HepG2 (cell line): ENCODE measurements around the gene SOX8. TPM values are rescaled to one million over a fixed set of nuclear protein-coding genes. Genes with fewer than 3 reads are reported as not detected.

Experiments used
- IRF1 ChIP-seq: sonication (generic); formaldehyde crosslinking; IDR thresholded peaks from 2 replicates; pipeline ENCODE4 v1.4.0; 2020; ENCODE audit warnings: low read depth, mild to moderate bottlenecking, missing genetic modification reagents
- ZHX2 ChIP-seq, 2 experiments: sonication (generic) in 1 of 2; formaldehyde crosslinking in 1 of 2; IDR thresholded peaks; 2 replicates each; pipeline versions ENCODE4 v1.6.1 to v1.9.0; 2014 to 2022; ENCODE audit warnings: antibody characterized with exemption in 1 of 2, borderline replicate concordance in 1 of 2, inconsistent platforms in 1 of 2, low read depth in 1 of 2, missing genetic modification reagents in 1 of 2
- ZNF362 ChIP-seq: sonication (generic); formaldehyde crosslinking; IDR thresholded peaks from 2 replicates; pipeline ENCODE4 v1.4.0; 2020; ENCODE audit warnings: missing genetic modification reagents, mild to moderate bottlenecking, borderline replicate concordance
- polyA plus RNA-seq, 8 experiments: library from polyadenylated mRNA; depleted of rRNA in 3 of 8; stranded (reverse) in 7 of 8; unstranded in 1 of 8; fragments of >200 nt; fragmentation: Illumina TruSeq in 4 of 8; extraction: Trizol in 4 of 8; gene quantifications; 2 replicates each; pipeline versions ENCODE4 v1.2.1 to v1.2.3, GENCODE V29; 2011 to 2016; ENCODE audit warnings: low read depth in 4 of 8, missing spikeins in 1 of 8, mixed read lengths in 1 of 8; ENCODE audit not compliant: insufficient read depth in 1 of 8
- total RNA-seq, 5 experiments: library from RNA; depleted of rRNA; stranded (reverse); fragments of >200 nt; fragmentation: Illumina TruSeq; extraction: Trizol; gene quantifications; 2 replicates each; pipeline ENCODE4 v1.2.3, GENCODE V29; 2016; ENCODE audit warnings: low read depth in 1 of 5

The SOX8 gene
- total and polyA plus RNA-seq, 2 of the 13 experiments (the other 11 are each of a cell fraction or from before 2014, with no cell fraction given) = 0.20 to 0.28 TPM

- no peak for TF ChIP-seq ZHX2 (IDR thresholded peaks at IDR 0.05; ENCODE audit: low read depth)
- no peak for TF ChIP-seq ZHX2 (CRISPR knock-in tag; IDR thresholded peaks at IDR 0.05; ENCODE audit: borderline replicate concordance)
- no peak for TF ChIP-seq IRF1 (CRISPR knock-in tag)
- TF ChIP-seq ZNF362 = no peak
These were observed 35.5 kb upstream of the SOX8 start (continued) for GRCh38 chr16:946048-946395.
